ENCODE data around the gene DAB2IP.

Gene DAB2IP

GRCh38 chr9:121809356-121810050 is 158.1 kb downstream of the DAB2IP start:
- no peak for TF ChIP-seq CTCF (conservative IDR thresholded peaks at IDR 0.05; ENCODE audit: low read length)
- no peak for DNase-seq (ENCODE audit: low read depth)
- H3K4me3 ChIP-seq (ENCODE audit: low read length): no peak overlapping the region

- H3K4me3 ChIP-seq (ENCODE audit: low read length): no peak overlapping the region
- no peak for TF ChIP-seq CTCF (conservative IDR thresholded peaks at IDR 0.05; ENCODE audit: low read length)
- DNase-seq (ENCODE audit: low read depth): no peak
These were observed 159.1 kb downstream of the DAB2IP start for GRCh38 chr9:121810489-121810888.

- no peak overlapping the region for H3K4me3 ChIP-seq (ENCODE audit: low read length)
- DNase-seq (ENCODE audit: low read depth): no peak
- no peak for TF ChIP-seq CTCF (conservative IDR thresholded peaks at IDR 0.05; ENCODE audit: low read length)
These were observed 159.7 kb downstream of the DAB2IP start for GRCh38 chr9:121811140-121811539.

- TF ChIP-seq CTCF (conservative IDR thresholded peaks at IDR 0.05; ENCODE audit: low read length): no peak
These were observed 160.3 kb downstream of the DAB2IP start for GRCh38 chr9:121811751-121812150.

GRCh38 chr9:121812159-121812735 is 160.8 kb downstream of the DAB2IP start:
- no peak for DNase-seq (ENCODE audit: low read depth)
- no peak overlapping the region for H3K4me3 ChIP-seq (ENCODE audit: low read length)
- no peak for TF ChIP-seq CTCF (conservative IDR thresholded peaks at IDR 0.05; ENCODE audit: low read length)

More at GRCh38 chr9:121811751-121812150, 160.3 kb downstream of the DAB2IP start:
- no peak for DNase-seq (ENCODE audit: low read depth)
- H3K4me3 ChIP-seq (ENCODE audit: low read length): no peak overlapping the region

- no peak for TF ChIP-seq CTCF (conservative IDR thresholded peaks at IDR 0.05; ENCODE audit: low read length)
- DNase-seq (ENCODE audit: low read depth): no peak
- no peak overlapping the region for H3K4me3 ChIP-seq (ENCODE audit: low read length)
These were observed 162.2 kb downstream of the DAB2IP start for GRCh38 chr9:121813519-121814210.
